HG02588 (cell line): ENCODE measurements around the gene ST6GALNAC1.
"Not testable (repeated sequence)": the region's sequence is repeated elsewhere in the genome, so short reads cannot be mapped to it uniquely, and the experiment has no call there.

ENCODE experiments used
- ATAC-seq: cut with Tn5 transposase; IDR thresholded peaks from one replicate; pipeline ENCODE4 v1.9.1; 2021; ENCODE audit warnings: mild to moderate bottlenecking, moderate library complexity; ENCODE audit not compliant: unreplicated experiment

Gene ST6GALNAC1

DNA sequence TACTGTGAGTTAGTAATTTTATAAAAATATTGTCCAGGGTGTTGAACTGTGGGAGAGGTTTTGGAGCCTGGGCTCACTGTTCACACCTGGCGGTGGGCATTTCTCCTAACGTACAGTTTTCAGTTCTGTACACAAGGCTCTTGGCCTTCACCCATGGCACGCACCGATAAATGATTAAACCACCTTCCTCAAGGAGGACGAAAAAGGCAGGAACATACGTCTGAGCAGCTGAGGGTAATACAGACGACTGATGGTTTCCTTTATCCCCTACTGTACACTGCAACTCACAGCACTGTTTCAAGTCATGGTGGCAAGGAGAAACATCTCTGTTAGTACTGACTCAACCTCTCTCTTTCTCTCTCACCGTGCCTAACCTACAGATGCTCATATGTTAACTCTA lies 1.4 kb upstream of the ST6GALNAC1 start:
- no peak for ATAC-seq

DNA sequence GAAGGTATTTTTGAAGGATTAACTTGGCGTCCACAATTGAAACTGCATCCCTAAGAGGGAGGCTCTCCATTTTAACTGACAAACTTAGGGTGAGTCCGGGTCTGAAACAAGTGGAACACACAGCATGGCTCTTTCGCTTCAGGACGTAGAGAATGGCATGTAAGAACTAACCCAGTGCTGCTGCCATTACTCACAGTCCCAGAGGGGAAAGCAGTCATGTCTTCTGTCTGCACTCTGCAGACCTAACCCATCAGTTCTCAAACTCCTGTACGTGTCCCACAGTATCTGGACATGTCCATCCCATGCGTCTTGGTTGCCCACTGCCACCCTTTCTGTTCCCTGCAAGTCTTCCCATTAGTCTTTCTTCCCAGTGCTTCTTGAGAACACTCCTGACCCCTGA lies 563 bp downstream of the ST6GALNAC1 start:
- ATAC-seq = no peak

DNA sequence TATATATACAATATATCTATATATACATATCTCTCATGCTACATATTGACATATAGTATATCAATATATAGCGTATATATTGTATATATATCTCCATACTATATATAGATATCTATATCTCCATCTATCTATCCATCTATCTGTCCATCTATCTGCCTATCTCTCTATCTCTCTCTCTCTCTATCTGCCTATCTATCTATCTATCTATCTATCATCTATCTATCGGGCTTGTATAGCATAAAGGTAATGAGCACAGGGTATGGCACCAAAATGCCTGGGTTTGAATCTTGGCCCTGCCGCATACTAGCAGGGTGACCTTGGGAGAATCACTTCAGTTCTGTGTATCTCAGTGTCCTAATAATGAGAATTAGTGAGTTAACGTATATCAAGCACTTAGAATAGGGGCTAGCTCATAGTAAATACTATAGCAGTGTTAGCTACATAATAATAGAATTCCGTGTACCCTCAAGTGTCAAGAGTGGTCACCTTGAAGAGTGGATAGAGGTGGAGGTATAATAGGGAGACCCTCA lies 1.5 kb downstream of the ST6GALNAC1 start:
- no peak for ATAC-seq

DNA sequence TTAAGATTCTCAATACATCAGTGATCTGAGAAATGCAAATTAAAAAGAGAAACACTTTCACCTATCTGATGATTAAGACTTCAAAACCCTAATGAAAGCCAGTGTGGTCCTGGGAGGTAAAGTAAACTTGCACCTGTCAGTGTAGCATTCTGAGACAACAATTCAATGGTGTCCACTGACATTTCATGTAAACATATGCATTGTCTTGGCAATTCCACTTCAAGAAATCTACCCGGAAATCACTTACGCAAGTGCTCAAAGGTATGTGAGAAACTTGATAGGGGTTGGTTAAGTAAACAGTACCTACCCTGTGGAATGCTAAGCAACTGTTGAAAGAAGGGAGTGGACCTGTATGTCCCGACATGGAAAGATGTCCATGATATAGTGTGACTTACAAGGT lies 2.1 kb downstream of the ST6GALNAC1 start:
- ATAC-seq = no peak

DNA sequence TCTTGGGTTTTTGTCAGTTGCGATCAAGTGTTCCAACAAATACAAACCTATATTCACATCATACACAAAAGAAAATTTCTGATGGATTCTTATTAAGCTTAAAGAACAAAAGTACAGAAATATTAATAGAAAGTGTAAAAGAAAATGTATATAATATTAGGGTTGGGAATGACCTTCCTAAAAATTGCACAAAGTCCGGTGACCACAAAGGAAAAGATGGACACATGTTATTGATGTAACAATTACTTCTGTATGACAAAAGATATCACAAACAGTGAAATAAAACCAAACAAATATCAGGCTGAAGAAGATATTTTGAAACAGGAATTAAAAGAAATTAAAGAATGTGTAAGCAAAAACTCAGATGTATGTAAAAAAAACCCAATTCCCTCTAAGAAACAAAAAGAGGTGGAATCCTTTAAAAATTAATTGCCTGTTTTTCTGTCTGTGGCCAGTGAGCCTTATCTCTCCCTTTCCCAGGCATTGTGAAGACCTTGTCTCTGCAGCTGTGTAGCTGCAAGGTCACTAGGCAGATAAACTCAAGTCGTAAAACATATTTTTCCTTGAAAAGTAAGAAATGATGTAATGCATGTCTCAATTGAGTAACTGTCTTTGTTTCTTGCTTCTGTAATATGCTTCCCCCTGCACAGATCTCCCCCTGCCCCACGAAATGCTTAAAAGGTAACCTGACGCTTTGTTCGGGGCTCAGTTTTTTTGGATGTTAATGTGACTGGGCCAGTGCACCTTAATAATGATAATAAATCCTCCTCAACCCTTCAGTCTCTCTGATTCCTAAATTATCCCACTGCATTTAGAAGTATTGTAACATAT lies 2.8 kb downstream of the ST6GALNAC1 start:
- ATAC-seq = no peak

DNA sequence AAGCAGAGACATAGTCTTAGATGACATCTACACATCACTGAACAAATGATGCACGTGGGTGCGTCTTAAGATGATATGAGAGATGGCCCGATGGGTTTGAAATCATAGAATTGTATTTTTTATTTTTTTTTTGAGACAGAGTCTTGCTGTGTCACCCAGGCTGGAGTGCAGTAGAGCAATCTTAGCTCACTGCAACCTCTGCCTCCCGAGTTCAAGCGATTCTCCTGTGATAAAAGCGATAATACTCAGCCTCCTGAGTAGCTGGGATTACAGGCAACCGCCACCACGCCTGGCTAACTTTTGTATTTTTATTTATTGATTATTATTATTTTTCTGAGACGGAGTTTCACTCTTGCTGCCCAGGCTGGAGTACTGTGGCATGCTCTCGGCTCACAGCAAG lies 5.3 kb downstream of the ST6GALNAC1 start:
- no peak for ATAC-seq

DNA sequence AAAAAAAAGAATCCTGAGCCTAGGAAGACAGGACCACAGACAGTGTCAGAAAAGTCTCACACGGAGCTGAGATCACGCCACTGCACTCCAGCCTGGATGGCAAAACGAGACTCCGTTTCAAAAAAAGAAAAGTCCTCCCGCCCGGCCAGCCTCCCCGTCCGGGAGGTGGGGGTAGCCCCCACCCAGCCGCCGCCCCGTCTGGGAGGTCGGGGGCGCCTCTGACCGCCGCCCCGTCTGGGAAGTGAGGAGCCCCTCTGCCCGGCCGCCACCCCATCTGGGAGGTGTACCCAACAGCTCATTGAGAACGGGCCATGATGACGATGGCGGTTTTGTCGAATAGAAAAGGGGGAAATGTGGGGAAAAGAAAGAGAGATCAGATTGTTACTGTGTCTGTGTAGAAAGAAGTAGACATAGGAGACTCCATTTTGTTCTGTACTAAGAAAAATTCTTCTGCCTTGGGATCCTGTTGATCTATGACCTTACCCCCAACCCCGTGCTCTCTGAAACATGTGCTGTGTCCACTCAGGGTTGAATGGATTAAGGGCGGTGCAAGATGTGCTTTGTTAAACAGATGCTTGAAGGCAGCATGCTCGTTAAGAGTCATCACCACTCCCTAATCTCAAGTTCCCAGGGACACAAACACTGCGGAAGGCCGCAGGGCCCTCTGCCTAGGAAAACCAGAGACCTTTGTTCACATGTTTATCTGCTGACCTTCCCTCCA lies 6.9 kb downstream of the ST6GALNAC1 start:
- not testable (repeated sequence) for ATAC-seq

DNA sequence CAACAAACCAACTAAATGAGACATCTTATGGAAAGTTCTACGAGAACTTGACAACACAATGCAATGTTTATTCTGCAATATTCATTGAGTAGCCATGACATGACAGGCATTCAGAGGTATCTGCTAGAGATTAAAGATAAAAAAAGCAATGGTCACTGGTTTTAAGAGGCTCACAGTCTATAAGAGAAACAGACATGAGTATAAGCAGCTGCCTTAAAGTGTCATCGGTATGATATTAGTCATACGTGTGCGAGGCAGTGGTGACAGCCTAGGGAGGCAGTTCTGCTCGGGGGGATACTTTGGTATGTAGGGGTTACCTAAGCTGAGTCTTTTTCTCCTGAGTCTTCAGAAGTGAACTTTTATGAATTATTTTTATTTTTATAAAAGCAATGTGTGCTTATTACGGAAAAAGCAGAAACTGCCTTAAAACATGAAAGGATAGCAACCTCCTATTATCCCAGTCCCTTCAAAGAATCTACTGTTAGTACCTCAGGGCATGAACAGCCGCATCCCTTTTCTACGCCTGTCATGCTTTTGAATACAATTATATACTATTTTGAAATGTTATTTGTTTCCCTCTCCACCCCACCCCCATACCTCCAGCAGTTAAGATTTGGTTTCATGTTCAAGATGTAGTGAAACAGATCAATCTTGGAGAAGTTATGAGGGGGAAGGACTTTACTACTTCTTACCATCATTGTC lies 7.7 kb downstream of the ST6GALNAC1 start:
- no peak for ATAC-seq

DNA sequence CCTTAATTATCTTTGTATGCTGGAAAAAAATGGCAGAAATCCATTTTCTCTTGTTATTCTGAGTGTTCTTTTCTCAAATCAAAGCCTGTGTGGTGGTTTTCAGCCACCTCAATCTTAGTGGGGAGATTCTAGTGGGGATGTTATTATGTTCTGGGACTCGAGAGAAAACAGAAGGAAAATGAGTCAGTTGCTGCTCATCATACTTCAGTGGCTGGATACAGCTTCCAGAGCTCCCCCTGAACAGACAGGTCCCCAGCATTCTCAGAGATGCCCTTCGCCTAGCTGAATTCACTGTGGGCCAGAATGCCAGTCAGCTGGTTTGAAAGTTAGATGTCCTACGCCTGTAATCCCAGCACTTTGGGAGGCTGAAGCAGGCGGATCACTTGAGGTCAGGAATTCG lies 8.5 kb downstream of the ST6GALNAC1 start:
- ATAC-seq = no peak

DNA sequence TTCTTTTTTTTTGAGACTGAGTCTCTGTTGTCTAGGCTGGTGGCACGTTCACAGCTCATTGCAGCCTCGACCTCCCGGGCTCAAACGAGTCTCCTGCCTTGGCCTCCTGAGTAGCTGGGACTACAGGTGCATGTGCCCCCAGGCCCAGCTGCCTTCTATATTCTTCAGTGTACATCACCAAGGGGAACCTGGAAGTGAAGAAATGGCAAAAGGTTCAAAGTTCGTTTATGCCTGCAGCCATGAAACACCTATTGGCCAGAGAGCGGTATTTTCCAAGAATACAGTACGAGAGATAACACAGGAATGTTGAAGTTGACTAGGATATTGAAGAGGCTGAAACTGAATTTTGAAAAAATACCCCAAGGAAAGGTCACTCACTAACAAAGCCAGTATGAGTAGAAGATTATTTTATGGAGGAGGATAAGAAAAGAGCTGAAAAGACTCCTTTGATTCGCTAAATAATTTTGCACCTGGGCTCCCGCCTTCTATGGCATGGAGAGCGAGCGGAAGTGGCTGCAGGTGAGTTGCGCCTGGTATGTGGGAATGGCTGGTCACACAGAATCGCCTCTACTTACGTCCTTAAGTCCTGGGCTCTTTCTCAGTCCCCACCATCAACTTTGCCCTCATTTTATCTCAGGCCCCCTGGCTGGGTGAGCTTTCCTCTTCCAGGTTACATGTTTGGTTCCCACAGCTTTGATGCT lies 9.8 kb downstream of the ST6GALNAC1 start:
- no peak for ATAC-seq

DNA sequence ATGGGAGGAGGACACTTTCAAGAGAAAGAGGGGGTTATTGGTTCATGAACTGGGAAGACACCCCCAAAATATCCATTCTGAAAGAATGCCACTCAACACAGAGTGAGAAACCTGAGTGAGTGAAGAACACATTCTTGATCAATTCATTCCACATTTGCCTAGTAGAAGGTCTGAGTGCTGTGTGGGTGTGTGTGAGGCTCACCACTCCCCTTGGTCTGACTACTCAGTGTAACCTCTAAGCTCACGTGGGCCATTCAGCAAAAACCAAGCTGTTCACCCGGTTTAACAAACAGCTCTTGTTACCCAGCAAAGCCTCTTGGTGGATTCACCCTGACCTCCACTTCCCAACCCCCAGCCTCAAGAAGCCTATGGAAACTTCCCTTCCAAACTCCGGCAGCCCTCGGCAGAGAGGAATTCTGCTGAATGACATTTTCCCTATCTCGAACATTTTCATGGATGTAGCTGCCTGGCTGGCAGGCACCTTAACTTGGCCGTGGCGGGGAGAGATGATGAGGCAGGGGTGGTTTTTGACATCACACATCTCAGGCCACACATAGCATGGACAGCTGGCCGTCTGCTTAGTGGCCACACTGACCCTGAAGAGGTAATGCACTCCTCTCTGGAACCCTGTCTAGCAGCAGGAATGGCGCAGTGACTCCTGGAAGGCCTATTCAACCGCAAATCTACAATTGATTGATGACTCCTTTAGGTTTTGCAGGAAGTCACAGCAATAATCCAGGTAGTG lies 11.6 kb downstream of the ST6GALNAC1 start:
- ATAC-seq = no peak

DNA sequence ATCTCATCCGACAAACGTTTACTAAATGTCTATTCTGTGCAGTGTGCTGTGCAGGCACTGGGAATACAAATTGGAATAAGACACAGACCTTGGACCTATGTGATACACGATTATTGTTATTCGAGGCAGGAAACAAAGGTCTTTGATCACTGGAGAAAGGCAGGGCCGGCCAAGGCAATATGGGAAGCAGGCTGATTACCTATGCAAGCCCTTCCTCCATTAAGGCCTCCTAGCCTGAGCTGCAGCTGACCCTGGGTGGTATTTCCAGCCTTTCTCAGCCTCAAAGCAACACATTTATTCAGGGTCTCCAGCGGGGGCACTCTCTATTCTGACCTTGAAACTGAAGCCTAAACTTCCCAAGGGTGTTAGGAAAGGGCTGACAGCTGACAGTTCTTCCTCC lies 13.4 kb downstream of the ST6GALNAC1 start:
- no peak for ATAC-seq

DNA sequence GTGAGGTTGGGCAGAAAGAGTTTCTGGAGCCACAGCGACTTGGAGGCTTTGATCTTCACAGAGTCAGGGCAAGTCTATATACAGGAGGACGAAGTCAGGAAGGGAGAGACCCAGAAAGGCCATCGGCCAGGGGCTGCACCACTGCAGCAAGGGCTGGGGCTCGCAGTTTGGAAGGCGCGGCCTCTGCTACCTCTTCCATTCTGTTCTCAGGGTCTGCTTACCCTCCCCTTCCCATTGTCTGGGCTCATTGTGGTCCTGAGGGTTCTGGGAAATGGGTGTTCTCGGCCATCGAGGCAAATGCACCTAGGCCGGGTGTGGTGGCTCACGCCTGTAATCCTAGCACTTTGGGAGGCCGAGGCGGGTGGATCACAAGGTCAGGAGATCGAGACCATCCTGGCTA lies 16.0 kb downstream of the ST6GALNAC1 start:
- ATAC-seq = no peak

DNA sequence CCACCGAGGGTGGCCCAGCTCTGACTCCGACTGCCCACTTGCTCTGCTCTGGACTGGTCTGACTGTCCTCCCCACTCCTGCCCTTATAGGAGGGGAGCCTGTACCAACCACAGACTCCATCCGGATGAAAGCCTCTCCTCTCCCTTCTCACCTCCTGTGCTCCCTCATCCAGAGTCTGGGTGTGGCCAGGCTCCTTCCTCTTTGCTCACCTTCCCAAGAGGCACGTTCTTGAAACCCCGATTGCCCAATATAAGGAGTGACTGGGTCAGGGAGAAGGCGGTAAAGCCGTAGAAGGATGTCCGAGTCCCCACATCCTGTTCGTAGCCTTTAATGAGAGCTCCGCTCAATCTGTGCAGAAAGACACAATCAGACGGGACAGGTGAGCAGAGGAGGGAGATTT lies 17.1 kb downstream of the ST6GALNAC1 start:
- no peak for ATAC-seq

DNA sequence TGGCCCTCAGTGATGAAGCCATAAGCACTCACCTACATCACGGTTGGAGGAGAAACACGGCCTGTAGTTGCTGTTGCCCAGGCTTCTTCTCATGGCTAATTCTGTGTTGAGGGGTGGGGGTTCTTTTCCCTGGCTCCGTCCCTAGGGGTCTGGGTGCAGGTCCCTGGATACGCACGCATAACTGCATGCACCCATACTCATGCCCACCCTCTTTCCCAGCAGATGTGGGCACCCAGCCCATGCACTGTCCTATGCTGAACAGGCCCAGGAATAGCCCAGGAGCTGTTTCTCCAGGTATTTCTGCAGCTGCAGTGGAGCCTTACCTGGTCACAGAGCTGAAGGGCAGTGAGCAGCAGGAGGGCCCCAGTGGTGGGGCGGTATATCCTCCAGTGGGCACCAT lies 18.1 kb downstream of the ST6GALNAC1 start:
- ATAC-seq = no peak

DNA sequence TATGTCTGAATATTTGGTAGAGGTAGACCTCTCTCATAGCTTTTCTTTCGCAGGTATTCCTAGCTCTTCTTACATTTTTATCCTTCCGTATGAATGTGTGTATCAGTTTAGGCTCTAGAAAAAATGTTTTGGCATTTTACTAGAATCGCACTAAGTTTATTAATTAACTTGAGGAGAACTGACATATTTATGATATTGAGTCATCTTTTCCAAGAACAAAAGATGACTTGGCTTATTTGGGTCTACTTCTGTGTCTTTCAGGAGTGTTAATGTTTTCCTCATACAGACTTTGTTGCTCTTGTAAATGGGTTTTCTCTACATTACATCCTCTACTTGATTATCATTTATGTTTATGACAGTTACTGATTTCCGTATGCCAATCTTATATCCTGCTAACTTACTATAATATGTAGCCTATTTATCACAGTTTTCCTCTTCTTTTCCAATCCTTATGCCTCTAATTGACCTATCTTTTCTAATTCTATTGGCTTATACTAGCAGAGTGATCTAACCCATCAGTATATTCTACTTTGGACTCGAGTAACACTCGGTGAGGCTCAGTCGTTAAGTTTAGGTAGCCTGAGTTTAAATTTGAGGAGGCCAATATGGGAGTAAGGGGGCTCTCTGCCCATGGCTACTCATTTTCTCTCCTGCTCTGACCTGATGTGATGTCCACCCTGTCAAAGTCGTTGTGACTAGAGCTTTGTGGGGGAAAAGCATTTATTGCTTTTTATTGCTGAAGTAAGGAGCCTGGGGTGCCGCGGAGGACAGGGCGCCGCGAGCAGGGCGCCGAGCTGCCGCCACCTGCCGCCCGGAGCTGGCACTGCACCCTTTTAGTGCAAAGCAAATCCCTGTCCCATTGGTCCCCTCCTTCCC lies 20.0 kb downstream of the ST6GALNAC1 start:
- ATAC-seq = no peak

DNA sequence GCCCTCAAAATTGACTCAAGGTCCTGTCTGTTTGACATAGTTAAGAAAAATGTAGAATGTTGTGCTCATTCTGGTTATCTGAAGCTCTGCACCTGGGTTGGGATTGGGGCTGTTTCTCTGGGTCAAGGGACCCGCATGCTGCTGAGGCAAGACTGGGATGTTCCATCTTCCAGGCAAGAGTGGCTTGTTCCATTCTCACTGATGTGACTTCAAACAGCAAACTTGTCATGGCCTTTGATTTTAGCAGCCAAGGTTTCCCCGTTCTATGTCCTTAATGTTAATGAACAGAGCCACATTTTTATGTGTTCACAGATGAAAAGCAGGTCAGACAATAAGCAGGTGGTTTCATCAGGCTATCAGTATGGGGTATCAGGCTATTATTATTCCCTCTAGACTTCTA lies 25.7 kb downstream of the ST6GALNAC1 start:
- ATAC-seq = no peak

DNA sequence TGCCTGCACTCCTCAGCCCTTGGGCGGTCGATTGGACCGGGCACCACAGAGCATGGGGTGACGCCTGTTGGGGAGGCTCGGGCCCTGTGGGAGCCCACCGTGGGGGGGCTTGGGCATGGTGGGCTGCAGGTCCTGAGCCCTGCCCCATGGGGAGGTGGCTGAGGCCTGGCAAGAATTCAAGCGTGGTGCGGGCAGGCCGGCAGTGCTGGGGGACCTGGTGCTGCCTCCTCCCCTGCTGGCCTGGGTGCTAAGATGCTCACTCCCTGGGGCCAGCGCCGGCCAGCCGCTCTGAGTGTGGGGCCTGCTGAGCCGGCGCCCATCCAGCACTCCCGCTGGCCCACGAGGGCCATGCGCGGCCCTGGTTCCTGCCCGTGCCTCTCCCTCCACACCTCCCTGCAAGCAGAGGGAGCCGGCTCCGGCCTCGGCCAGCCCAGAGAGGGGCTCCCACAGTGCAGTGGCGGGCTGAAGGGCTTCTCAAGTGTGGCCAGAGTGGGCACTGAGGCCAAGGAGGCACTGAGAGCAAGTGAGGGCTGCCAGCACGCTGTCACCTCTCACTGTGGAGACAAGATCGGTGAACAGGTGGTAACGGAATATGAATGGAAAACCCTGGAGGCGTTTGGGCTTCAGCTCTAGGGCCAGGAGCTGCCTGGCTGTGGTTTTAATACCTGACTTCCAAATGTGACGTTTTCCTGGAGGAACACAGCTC lies 28.5 kb downstream of the ST6GALNAC1 start:
- no peak for ATAC-seq
